HepG2 (cell line): ENCODE measurements around the gene IQSEC1. TPM values are rescaled to one million over a fixed set of nuclear protein-coding genes. Genes with fewer than 3 reads are reported as not detected.

ENCODE experiments used
- GATAD1 ChIP-seq: IDR thresholded peaks from 2 replicates; pipeline ENCODE4 v1.6.1; 2016; ENCODE audit warnings: missing genetic modification reagents, missing compliant biosample characterization
- HDAC6 ChIP-seq: fragments of 200-600 bp; sonication (generic); IDR thresholded peaks from 2 replicates; pipeline ENCODE4 v1.7.0; 2017; ENCODE audit warnings: mild to moderate bottlenecking, antibody characterized with exemption, low read length, low read depth
- KDM3A ChIP-seq: IDR thresholded peaks from 2 replicates; pipeline ENCODE4 v1.6.1; 2018; ENCODE audit warnings: low read depth, missing compliant biosample characterization
- KMT2B ChIP-seq: IDR thresholded peaks from 2 replicates; pipeline ENCODE4 v1.6.1; 2016; ENCODE audit warnings: missing genetic modification reagents, missing compliant biosample characterization
- NCOA5 ChIP-seq: sonication (generic); formaldehyde crosslinking; IDR thresholded peaks from 2 replicates; pipeline ENCODE4 v1.4.0; 2020; ENCODE audit warnings: missing genetic modification reagents
- NFE2L1 ChIP-seq: sonication (generic); formaldehyde crosslinking; IDR thresholded peaks from 2 replicates; pipeline ENCODE4 v1.4.0; 2020; ENCODE audit warnings: missing genetic modification reagents, mild to moderate bottlenecking, borderline replicate concordance
- NFKB2 ChIP-seq: sonication (generic); formaldehyde crosslinking; IDR thresholded peaks from 2 replicates; pipeline ENCODE4 v1.4.0; 2020; ENCODE audit warnings: missing genetic modification reagents, borderline replicate concordance
- RBFOX2 ChIP-seq: fragments of 200-400 bp; formaldehyde crosslinking; IDR thresholded peaks from 2 replicates; pipeline ENCODE4 v1.6.1; 2017; ENCODE audit warnings: low read depth, mild to moderate bottlenecking, low read length
- SAFB2 ChIP-seq: sonication (generic); formaldehyde crosslinking; IDR thresholded peaks from 2 replicates; pipeline ENCODE4 v1.5.1; 2020; ENCODE audit warnings: missing genetic modification reagents, low read depth, mild to moderate bottlenecking, borderline replicate concordance
- TRIM24 ChIP-seq: sonication (generic); formaldehyde crosslinking; IDR thresholded peaks from 2 replicates; pipeline ENCODE4 v1.8.0; 2022; ENCODE audit warnings: mild to moderate bottlenecking, missing genetic modification reagents
- U2AF1 ChIP-seq: fragments of 200-400 bp; formaldehyde crosslinking; optimal IDR thresholded peaks from 2 replicates; pipeline ENCODE3; 2017; ENCODE audit warnings: mild to moderate bottlenecking, low read depth, low read length
- ZNF230 ChIP-seq: sonication (generic); formaldehyde crosslinking; IDR thresholded peaks from 2 replicates; pipeline ENCODE4 v1.4.0; 2020; ENCODE audit warnings: mild to moderate bottlenecking, missing genetic modification reagents
- ZNF260 ChIP-seq: sonication (generic); formaldehyde crosslinking; IDR thresholded peaks from 2 replicates; pipeline ENCODE4 v1.4.0; 2020; ENCODE audit warnings: missing genetic modification reagents, low read depth, mild to moderate bottlenecking, borderline replicate concordance
- ZNF556 ChIP-seq: sonication (generic); formaldehyde crosslinking; IDR thresholded peaks from 2 replicates; pipeline ENCODE4 v1.4.0; 2020; ENCODE audit warnings: mild to moderate bottlenecking, missing genetic modification reagents, borderline replicate concordance
- ZNF891 ChIP-seq: sonication (generic); formaldehyde crosslinking; IDR thresholded peaks from 2 replicates; pipeline ENCODE4 v1.5.0; 2020; ENCODE audit warnings: mild to moderate bottlenecking, missing genetic modification reagents
- polyA plus RNA-seq, 8 experiments: library from polyadenylated mRNA; depleted of rRNA in 3 of 8; stranded (reverse) in 7 of 8; unstranded in 1 of 8; fragments of >200 nt; fragmentation: Illumina TruSeq in 4 of 8; extraction: Trizol in 4 of 8; gene quantifications; 2 replicates each; pipeline versions ENCODE4 v1.2.1 to v1.2.3, GENCODE V29; 2011 to 2016; ENCODE audit warnings: low read depth in 4 of 8, missing spikeins in 1 of 8, mixed read lengths in 1 of 8; ENCODE audit not compliant: insufficient read depth in 1 of 8
- total RNA-seq, 5 experiments: library from RNA; depleted of rRNA; stranded (reverse); fragments of >200 nt; fragmentation: Illumina TruSeq; extraction: Trizol; gene quantifications; 2 replicates each; pipeline ENCODE4 v1.2.3, GENCODE V29; 2016; ENCODE audit warnings: low read depth in 1 of 5
- TF ChIP-seq, protein P1 (sequence below): sonication (generic); formaldehyde crosslinking; IDR thresholded peaks from 2 replicates; pipeline ENCODE4 v1.4.0; 2020; ENCODE audit warnings: missing genetic modification reagents
- TF ChIP-seq, protein P2 (sequence below): IDR thresholded peaks from 2 replicates; pipeline ENCODE4 v1.6.1; 2016
- TF ChIP-seq, protein P3 (sequence below): sonication (generic); formaldehyde crosslinking; IDR thresholded peaks from 2 replicates; pipeline ENCODE4 v1.4.0; 2020; ENCODE audit warnings: missing genetic modification reagents
- TF ChIP-seq, protein P4 (sequence below): sonication (generic); formaldehyde crosslinking; IDR thresholded peaks from 2 replicates; pipeline ENCODE4 v1.5.0; 2020; ENCODE audit warnings: mild to moderate bottlenecking, missing genetic modification reagents

Gene IQSEC1
- total and polyA plus RNA-seq, 2 of the 13 experiments (the other 11 are each of a cell fraction or from before 2014, with no cell fraction given): 17.4 to 20.2 TPM

DNA sequence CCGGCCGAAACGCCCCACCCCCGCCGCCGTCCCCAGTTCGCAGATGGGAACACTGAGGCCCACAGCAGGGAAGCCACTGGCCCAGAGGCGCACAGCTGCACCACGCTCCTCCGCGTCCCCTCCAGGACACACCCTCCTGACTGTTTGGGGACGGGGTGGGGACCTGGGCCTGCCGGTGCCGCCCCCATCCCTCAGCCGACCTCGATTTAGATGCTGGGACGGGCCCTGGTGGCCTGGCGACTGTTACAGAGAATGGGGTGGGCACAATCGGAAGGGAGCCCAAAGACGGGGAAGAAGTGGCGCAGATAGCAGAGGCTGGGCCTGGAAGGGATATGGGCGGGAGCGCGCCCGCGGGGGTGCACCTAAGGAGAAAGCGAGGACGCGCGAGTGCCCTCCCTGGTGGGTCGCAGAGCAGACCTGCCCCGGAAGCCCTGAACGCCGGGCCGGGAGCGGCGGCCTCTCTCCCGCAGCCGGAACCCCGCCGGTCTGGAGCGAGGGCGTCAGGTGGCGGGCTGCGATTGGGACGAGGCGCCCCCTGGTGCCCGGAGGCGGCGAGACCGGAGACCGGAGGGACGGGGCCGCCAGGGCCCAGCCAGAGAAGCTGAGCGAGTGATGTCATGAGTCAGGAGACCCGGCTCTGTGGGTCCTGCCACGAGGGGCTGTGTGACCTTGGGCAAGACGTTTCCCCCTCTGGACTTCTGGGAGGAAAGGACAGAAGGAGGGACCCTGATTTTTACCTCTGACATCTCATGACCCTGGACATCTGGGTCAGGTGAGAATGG is 78.4 kb downstream of the IQSEC1 start (continued):
- TF ChIP-seq ZNF230 (peak; percentile 12; the same call in 1 of the 2 replicates), NFKB2 (CRISPR knock-in tag) (no peak; the same call in 1 of the 2 replicates), KDM3A (peak; percentile 81), SAFB2 (CRISPR knock-in tag) (peak; percentile 68; the same call in 1 of the 2 replicates), ZNF891 (CRISPR knock-in tag) (peak; percentile 68; the same call in 1 of the 2 replicates), NFE2L1 (CRISPR knock-in tag) (no peak), ZNF556 (CRISPR knock-in tag) (peak; percentile 84; the same call in 1 of the 2 replicates), RBFOX2 (peak; percentile 62; the same call in 1 of the 2 replicates), ZNF260 (CRISPR knock-in tag) (no peak), U2AF1 (no peak), TRIM24 (CRISPR knock-in tag) (no peak), NCOA5 (CRISPR knock-in tag) (no peak), GATAD1 (CRISPR knock-in tag) (peak; percentile 84), HDAC6 (no peak), KMT2B (CRISPR knock-in tag) (no peak)
- TF ChIP-seq, protein P1, sequence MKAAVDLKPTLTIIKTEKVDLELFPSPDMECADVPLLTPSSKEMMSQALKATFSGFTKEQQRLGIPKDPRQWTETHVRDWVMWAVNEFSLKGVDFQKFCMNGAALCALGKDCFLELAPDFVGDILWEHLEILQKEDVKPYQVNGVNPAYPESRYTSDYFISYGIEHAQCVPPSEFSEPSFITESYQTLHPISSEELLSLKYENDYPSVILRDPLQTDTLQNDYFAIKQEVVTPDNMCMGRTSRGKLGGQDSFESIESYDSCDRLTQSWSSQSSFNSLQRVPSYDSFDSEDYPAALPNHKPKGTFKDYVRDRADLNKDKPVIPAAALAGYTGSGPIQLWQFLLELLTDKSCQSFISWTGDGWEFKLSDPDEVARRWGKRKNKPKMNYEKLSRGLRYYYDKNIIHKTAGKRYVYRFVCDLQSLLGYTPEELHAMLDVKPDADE (CRISPR knock-in tag): 0 out of 2 replicates have a peak, but pooled peaks have one; percentile 13
- TF ChIP-seq, protein P2, sequence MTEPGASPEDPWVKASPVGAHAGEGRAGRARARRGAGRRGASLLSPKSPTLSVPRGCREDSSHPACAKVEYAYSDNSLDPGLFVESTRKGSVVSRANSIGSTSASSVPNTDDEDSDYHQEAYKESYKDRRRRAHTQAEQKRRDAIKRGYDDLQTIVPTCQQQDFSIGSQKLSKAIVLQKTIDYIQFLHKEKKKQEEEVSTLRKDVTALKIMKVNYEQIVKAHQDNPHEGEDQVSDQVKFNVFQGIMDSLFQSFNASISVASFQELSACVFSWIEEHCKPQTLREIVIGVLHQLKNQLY (CRISPR knock-in tag): no peak
- TF ChIP-seq, protein P3, sequence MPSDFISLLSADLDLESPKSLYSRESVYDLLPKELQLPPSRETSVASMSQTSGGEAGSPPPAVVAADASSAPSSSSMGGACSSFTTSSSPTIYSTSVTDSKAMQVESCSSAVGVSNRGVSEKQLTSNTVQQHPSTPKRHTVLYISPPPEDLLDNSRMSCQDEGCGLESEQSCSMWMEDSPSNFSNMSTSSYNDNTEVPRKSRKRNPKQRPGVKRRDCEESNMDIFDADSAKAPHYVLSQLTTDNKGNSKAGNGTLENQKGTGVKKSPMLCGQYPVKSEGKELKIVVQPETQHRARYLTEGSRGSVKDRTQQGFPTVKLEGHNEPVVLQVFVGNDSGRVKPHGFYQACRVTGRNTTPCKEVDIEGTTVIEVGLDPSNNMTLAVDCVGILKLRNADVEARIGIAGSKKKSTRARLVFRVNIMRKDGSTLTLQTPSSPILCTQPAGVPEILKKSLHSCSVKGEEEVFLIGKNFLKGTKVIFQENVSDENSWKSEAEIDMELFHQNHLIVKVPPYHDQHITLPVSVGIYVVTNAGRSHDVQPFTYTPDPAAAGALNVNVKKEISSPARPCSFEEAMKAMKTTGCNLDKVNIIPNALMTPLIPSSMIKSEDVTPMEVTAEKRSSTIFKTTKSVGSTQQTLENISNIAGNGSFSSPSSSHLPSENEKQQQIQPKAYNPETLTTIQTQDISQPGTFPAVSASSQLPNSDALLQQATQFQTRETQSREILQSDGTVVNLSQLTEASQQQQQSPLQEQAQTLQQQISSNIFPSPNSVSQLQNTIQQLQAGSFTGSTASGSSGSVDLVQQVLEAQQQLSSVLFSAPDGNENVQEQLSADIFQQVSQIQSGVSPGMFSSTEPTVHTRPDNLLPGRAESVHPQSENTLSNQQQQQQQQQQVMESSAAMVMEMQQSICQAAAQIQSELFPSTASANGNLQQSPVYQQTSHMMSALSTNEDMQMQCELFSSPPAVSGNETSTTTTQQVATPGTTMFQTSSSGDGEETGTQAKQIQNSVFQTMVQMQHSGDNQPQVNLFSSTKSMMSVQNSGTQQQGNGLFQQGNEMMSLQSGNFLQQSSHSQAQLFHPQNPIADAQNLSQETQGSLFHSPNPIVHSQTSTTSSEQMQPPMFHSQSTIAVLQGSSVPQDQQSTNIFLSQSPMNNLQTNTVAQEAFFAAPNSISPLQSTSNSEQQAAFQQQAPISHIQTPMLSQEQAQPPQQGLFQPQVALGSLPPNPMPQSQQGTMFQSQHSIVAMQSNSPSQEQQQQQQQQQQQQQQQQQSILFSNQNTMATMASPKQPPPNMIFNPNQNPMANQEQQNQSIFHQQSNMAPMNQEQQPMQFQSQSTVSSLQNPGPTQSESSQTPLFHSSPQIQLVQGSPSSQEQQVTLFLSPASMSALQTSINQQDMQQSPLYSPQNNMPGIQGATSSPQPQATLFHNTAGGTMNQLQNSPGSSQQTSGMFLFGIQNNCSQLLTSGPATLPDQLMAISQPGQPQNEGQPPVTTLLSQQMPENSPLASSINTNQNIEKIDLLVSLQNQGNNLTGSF: no peak
- TF ChIP-seq, protein P4, sequence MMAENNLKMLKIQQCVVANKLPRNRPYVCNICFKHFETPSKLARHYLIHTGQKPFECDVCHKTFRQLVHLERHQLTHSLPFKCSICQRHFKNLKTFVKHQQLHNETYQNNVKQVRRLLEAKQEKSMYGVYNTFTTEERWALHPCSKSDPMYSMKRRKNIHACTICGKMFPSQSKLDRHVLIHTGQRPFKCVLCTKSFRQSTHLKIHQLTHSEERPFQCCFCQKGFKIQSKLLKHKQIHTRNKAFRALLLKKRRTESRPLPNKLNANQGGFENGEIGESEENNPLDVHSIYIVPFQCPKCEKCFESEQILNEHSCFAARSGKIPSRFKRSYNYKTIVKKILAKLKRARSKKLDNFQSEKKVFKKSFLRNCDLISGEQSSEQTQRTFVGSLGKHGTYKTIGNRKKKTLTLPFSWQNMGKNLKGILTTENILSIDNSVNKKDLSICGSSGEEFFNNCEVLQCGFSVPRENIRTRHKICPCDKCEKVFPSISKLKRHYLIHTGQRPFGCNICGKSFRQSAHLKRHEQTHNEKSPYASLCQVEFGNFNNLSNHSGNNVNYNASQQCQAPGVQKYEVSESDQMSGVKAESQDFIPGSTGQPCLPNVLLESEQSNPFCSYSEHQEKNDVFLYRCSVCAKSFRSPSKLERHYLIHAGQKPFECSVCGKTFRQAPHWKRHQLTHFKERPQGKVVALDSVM (CRISPR knock-in tag): no peak; the same call in none of the 2 replicates
